C4-2B (cell line): ENCODE measurements around the gene LMOD3.

Source experiments
- ZFX ChIP-seq: fragments of 450-650 bp; IDR thresholded peaks from 2 replicates; pipeline ENCODE4 v1.6.1; 2017
- TF ChIP-seq, protein P1 (sequence below): fragments of 450-650 bp; conservative IDR thresholded peaks from 2 replicates; pipeline ENCODE4 v1.5.1; 2017; ENCODE audit warnings: mild to moderate bottlenecking

DNA sequence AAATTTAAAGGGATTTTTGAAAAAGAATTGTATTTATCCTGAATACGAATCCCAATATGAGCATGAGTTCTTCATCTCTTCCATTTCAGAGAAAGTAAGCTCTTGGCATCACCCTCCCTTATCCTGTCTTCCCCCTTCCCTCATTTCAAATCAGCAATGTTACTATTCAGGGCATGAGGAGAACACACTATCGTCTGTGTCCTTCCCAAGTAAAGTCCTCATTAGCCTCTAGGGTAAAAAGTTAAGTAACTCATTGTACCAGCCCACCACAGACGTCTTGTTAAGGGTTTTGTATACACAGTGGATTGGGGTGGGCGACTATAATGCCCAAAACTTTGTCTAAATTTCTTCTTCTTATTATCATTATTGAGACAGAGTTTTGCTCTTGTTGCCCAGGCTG is 22.8 kb downstream of the LMOD3 start:
- TF ChIP-seq, protein P1, sequence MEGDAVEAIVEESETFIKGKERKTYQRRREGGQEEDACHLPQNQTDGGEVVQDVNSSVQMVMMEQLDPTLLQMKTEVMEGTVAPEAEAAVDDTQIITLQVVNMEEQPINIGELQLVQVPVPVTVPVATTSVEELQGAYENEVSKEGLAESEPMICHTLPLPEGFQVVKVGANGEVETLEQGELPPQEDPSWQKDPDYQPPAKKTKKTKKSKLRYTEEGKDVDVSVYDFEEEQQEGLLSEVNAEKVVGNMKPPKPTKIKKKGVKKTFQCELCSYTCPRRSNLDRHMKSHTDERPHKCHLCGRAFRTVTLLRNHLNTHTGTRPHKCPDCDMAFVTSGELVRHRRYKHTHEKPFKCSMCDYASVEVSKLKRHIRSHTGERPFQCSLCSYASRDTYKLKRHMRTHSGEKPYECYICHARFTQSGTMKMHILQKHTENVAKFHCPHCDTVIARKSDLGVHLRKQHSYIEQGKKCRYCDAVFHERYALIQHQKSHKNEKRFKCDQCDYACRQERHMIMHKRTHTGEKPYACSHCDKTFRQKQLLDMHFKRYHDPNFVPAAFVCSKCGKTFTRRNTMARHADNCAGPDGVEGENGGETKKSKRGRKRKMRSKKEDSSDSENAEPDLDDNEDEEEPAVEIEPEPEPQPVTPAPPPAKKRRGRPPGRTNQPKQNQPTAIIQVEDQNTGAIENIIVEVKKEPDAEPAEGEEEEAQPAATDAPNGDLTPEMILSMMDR, result no peak
- TF ChIP-seq ZFX, result no peak
